Esophagus squamous epithelium (tissue), 4 donors: ENCODE measurements around the gene C14orf180.

Experiments
- POLR2A ChIP-seq, 4 donors: fragments of 450-650 bp; IDR thresholded peaks; one replicate each; pipeline ENCODE4 v1.6.1; 2017; ENCODE audit warnings: antibody characterized with exemption in 4 of 4, mild to moderate bottlenecking in 4 of 4, moderate library complexity in 3 of 4
- TF ChIP-seq, protein P1 (sequence below), 6 experiments: fragments of 450-650 bp in 4 of 6; fragments of 200-600 bp in 2 of 6; sonication (generic) in 2 of 6; IDR thresholded peaks; one replicate each; pipeline ENCODE4 v1.5.1; 2016 to 2019; ENCODE audit warnings: antibody characterized with exemption in 6 of 6, mild to moderate bottlenecking in 4 of 6, moderate library complexity in 4 of 6

DNA sequence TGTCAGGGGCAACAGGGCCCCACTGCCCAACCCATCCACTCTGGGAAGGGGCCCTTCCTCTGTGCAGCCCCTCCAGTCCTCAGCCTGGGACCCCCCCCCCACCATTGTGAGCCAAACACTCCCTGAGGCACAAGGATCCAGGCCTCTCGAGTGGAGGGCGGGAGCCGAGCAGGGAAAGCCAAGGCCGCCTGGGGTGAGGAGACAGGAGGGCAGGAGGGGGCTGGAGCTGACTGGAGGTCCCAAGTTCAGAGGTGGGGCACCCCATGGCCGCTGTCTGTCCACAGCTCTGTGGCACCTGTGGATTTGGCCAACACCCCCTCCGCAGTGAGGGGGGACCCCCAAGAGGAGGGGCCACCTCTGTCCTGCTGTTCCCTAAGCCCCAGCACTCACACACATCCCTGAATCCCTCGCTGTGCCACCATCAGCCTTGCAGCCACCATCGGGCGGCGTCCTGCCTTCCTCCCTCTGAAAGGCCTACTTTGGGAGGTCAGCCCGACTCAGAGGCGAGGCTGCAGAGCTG lies 25.4 kb upstream of the C14orf180 start:
- no peak for TF ChIP-seq POLR2A (IDR thresholded peaks at IDR 0.05)
- TF ChIP-seq, protein P1, sequence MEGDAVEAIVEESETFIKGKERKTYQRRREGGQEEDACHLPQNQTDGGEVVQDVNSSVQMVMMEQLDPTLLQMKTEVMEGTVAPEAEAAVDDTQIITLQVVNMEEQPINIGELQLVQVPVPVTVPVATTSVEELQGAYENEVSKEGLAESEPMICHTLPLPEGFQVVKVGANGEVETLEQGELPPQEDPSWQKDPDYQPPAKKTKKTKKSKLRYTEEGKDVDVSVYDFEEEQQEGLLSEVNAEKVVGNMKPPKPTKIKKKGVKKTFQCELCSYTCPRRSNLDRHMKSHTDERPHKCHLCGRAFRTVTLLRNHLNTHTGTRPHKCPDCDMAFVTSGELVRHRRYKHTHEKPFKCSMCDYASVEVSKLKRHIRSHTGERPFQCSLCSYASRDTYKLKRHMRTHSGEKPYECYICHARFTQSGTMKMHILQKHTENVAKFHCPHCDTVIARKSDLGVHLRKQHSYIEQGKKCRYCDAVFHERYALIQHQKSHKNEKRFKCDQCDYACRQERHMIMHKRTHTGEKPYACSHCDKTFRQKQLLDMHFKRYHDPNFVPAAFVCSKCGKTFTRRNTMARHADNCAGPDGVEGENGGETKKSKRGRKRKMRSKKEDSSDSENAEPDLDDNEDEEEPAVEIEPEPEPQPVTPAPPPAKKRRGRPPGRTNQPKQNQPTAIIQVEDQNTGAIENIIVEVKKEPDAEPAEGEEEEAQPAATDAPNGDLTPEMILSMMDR (IDR thresholded peaks at IDR 0.05): no peak
